IPS-15b (cell line): ENCODE data around the gene SEMA4F.

Experiments
- H3K27me3 ChIP-seq: one replicate; pipeline ENCODE4 v1.6.1; 2013; ENCODE audit warnings: low read length; ENCODE audit not compliant: control insufficient read depth, insufficient read depth
- H3K36me3 ChIP-seq: one replicate; pipeline ENCODE4 v1.6.1; 2013; ENCODE audit warnings: low read length; ENCODE audit not compliant: control insufficient read depth, insufficient read depth
- H3K4me1 ChIP-seq: one replicate; pipeline ENCODE4 v1.6.1; 2013; ENCODE audit warnings: mild to moderate bottlenecking, low read length; ENCODE audit not compliant: control insufficient read depth, insufficient read depth
- H3K4me3 ChIP-seq: one replicate; pipeline ENCODE4 v1.5.1; 2013; ENCODE audit warnings: low read depth, low read length
- H3K9ac ChIP-seq: one replicate; pipeline ENCODE4 v1.6.1; 2013; ENCODE audit warnings: low read depth, mild to moderate bottlenecking, low read length
- H3K9me3 ChIP-seq: one replicate; pipeline ENCODE4 v1.6.1; 2013; ENCODE audit warnings: mild to moderate bottlenecking, low read length; ENCODE audit not compliant: control insufficient read depth, insufficient read depth

Gene SEMA4F

DNA sequence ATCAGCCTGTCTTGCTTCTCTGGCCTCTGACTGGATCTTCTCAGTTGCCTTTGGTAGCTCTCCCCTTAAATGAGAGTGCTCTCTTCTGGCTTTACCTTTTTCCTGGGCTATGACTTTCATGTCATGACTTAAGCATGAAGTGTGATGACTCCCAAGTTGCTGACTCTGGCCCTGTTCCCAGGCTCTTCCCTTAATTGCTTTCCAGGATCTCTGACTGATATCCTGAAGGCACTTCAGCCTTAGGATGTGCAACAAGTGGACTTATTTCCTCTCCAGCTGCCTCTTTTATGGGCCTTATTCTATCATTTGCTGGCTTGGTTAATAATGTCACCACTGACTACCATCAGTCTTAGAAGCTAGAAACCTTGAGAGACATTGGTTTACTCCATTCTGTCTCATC, 17.4 kb downstream of the SEMA4F start:
- no peak overlapping the region for H3K4me3 ChIP-seq
- no peaks in the 10 kb centered on the region for H3K9me3 ChIP-seq
- no peak overlapping the region for H3K9ac ChIP-seq
- no peaks in the 10 kb centered on the region for H3K4me1 ChIP-seq
- H3K27me3 ChIP-seq: no peaks in the 10 kb centered on the region
- H3K36me3 ChIP-seq: no peaks in the 10 kb centered on the region

DNA sequence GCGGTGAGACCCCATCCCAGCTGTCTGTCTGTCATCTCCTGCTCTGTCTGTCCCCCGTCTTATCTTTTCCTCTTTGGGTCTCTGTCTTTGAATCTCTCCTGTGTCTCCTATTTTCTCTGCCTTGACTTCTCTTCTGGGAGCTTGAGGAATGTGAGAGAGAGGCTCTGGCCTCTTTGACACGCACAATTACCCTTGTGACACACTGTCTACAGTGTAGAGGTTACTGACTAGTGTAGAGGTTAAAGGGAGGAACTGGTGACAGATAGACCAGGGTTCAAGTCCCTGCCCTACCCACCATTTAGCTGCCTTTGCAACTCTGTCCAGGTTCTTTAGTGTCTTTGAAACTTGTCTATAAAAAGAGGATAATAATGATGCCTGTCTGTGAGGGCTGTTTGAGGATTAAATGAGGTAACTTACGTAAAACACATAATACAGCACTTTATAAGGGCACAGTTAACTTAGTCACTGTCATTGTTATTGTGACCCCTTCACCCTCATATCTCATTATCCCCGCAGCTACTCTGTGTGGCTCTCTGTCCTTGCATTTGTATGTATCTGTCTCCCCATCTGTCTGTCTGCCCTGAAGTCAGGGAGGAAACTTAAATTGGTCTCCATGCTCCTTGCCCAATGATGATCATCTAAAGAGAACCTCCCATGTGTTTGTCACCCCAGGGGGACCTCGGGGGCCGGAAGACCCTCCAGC, 19.9 kb downstream of the SEMA4F start:
- H3K4me3 ChIP-seq: no peak overlapping the region
- H3K9me3 ChIP-seq: no peaks in the 10 kb centered on the region
- H3K36me3 ChIP-seq: no peaks in the 10 kb centered on the region
- no peak overlapping the region for H3K9ac ChIP-seq
- H3K4me1 ChIP-seq: no peaks in the 10 kb centered on the region
- H3K27me3 ChIP-seq: no peaks in the 10 kb centered on the region

DNA sequence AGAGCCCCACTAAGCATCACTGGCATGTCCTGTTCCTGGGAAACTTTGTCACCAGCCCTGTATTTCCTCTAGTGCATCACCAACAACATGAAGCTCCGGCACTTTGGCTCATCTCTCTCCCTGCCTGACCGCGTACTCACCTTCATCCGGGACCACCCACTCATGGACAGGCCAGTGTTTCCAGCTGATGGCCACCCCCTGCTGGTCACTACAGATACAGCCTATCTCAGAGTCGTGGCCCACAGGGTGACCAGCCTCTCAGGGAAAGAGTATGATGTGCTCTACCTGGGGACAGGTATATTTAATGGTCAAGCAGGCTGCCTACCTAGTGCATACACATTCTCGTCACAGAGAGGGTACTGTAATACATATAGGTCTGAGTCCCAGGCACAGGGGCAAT, 21.0 kb downstream of the SEMA4F start:
- no peaks in the 10 kb centered on the region for H3K4me1 ChIP-seq
- H3K9ac ChIP-seq: no peak overlapping the region
- no peaks in the 10 kb centered on the region for H3K9me3 ChIP-seq
- no peaks in the 10 kb centered on the region for H3K36me3 ChIP-seq
- H3K4me3 ChIP-seq: no peak overlapping the region
- no peaks in the 10 kb centered on the region for H3K27me3 ChIP-seq

- Histone ChIP-seq H3K27me3 (no peaks in the 10 kb centered on the region), H3K4me1 (no peaks in the 10 kb centered on the region), H3K9me3 (no peaks in the 10 kb centered on the region), H3K36me3 (no peaks in the 10 kb centered on the region), H3K4me3 (no peak overlapping the region), H3K9ac (no peak overlapping the region)
These were observed 22.3 kb downstream of the SEMA4F start for GRCh38 chr2:74676331-74676730.

GRCh38 chr2:74679615-74680014, 25.6 kb downstream of the SEMA4F start:
- no peaks in the 10 kb centered on the region for H3K4me1 ChIP-seq
- no peak overlapping the region for H3K9ac ChIP-seq
- no peak overlapping the region for H3K4me3 ChIP-seq
- no peaks in the 10 kb centered on the region for H3K27me3 ChIP-seq
- no peaks in the 10 kb centered on the region for H3K9me3 ChIP-seq
- H3K36me3 ChIP-seq: no peaks in the 10 kb centered on the region

DNA sequence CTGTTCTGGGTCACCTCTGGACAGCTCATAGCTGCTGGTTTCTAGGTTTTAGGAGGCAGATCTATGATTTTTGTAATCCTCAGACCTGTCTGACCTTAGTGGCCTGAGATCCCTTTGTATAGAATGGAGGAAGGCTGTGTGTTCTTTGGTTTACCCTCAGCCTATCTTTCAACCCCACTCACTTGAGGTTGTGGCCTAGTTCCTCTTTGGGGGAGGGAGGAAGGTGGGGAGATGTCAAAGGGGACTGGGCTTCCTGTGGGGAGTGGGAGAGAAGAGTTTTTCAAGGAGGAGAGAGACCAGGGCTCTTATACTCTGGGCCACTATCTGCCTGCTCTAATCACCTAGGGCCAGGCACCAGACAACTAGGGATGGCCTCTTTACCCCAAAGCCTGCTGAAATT, 28.5 kb downstream of the SEMA4F start:
- H3K9ac ChIP-seq: no peak overlapping the region
- H3K4me3 ChIP-seq: no peak overlapping the region
- no peaks in the 10 kb centered on the region for H3K27me3 ChIP-seq
- no peaks in the 10 kb centered on the region for H3K36me3 ChIP-seq
- no peaks in the 10 kb centered on the region for H3K4me1 ChIP-seq
- H3K9me3 ChIP-seq: no peaks in the 10 kb centered on the region

DNA sequence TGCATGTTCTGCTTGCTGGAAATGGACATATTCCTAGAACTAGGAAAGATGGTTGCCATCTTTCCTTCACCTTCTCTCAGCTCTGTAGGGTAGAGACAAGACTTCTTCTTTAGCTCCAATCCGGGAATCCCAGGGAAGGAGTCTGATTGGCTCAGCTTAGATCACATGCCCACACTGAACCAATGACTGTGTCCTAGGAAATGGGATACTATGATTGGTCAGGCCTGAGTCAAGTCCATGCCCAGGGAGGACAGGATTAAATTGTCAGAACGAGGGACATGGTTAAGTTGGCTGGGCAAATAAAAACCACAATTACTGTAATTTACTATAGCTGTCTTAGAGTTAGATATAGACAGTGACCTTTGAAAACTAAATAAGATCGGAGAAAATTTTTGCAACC, 31.4 kb downstream of the SEMA4F start:
- no peaks in the 10 kb centered on the region for H3K27me3 ChIP-seq
- H3K4me3 ChIP-seq: no peak overlapping the region
- no peaks in the 10 kb centered on the region for H3K4me1 ChIP-seq
- no peaks in the 10 kb centered on the region for H3K36me3 ChIP-seq
- no peaks in the 10 kb centered on the region for H3K9me3 ChIP-seq
- no peak overlapping the region for H3K9ac ChIP-seq

GRCh38 chr2:74688881-74689280, 34.8 kb downstream of the SEMA4F start:
- Histone ChIP-seq H3K4me3 (no peak overlapping the region), H3K36me3 (no peaks in the 10 kb centered on the region), H3K4me1 (no peaks in the 10 kb centered on the region), H3K9ac (no peak overlapping the region), H3K27me3 (no peaks in the 10 kb centered on the region), H3K9me3 (no peaks in the 10 kb centered on the region)

DNA sequence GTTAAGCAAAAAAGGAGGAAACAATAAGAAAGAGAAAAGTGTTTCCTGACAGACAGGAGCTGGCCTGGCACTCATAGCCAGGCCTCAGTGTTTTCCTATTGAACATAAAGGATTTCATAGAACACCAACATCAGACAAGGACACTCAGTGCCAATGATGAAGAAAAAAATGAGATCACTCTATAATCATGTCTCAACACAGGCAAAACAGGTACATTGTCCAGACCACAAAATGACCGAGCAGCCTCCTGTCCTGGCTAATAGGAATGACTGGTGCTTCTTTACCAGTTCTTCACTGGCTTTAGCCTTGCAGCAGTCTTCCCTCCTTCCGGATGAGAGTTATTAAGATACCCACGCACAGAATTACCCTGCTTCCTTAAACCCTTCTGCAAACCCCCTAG, 35.6 kb downstream of the SEMA4F start:
- H3K4me1 ChIP-seq: no peaks in the 10 kb centered on the region
- H3K9ac ChIP-seq: no peak overlapping the region
- no peaks in the 10 kb centered on the region for H3K27me3 ChIP-seq
- no peaks in the 10 kb centered on the region for H3K36me3 ChIP-seq
- H3K9me3 ChIP-seq: no peaks in the 10 kb centered on the region
- no peak overlapping the region for H3K4me3 ChIP-seq

- Histone ChIP-seq H3K36me3 (no peaks in the 10 kb centered on the region), H3K4me3 (no peak overlapping the region)
These were observed 36.5 kb downstream of the SEMA4F start for GRCh38 chr2:74690571-74690970.

GRCh38 chr2:74691929-74692328, 37.9 kb downstream of the SEMA4F start:
- Histone ChIP-seq H3K4me3 (no peak overlapping the region), H3K27me3 (no peaks in the 10 kb centered on the region), H3K4me1 (no peaks in the 10 kb centered on the region), H3K9me3 (no peaks in the 10 kb centered on the region), H3K36me3 (no peaks in the 10 kb centered on the region), H3K9ac (no peak overlapping the region)

More at GRCh38 chr2:74690571-74690970, 36.5 kb downstream of the SEMA4F start:
- Histone ChIP-seq H3K9me3 (no peaks in the 10 kb centered on the region), H3K4me1 (no peaks in the 10 kb centered on the region), H3K9ac (no peak overlapping the region), H3K27me3 (no peaks in the 10 kb centered on the region)

DNA sequence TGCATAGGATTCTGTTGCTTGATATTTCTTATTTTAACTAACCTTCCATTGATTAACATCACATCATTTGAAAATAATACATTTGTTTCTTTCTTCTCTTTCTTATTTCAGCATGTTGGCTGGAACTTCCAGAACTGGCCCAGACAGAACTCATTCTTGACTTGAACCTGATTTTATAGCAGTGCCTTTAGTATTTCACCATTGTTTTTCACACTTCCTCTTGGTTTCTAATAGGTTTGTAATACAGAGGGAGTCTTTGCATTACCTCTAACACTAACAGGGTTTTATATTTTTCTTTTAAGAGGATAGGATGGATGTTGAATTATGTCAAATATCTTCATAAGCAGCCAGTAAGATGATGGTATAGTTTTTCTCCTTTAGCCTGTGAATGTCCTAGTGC, 39.2 kb downstream of the SEMA4F start:
- H3K27me3 ChIP-seq: no peaks in the 10 kb centered on the region
- H3K4me1 ChIP-seq: no peaks in the 10 kb centered on the region
- H3K4me3 ChIP-seq: no peak overlapping the region
- no peak overlapping the region for H3K9ac ChIP-seq
- H3K36me3 ChIP-seq: no peaks in the 10 kb centered on the region
- H3K9me3 ChIP-seq: no peaks in the 10 kb centered on the region
